Astrocyte (in vitro differentiated cells and primary cell): Measurements from ENCODE around the gene PANX3. TPM values are rescaled to one million over a fixed set of nuclear protein-coding genes. Genes with fewer than 3 reads are reported as not detected.
A peak's percentile ranks its signal among the peaks of the same experiment; 100 is the strongest.

ENCODE experiments used
- DNase-seq: peaks from one replicate; pipeline ENCODE4 v3.0.0-alpha.2; 2010; ENCODE audit warnings: low read depth
- FAIRE-seq: peaks from 2 replicates; lab custom pipeline; 2011; peaks lifted over from hg19 to GRCh38; lab: Jason Lieb, UNC
- H2AFZ ChIP-seq: 2 replicates; pipeline ENCODE4 v1.6.0; 2012; ENCODE audit warnings: low read depth, low read length, inconsistent platforms
- H3K27ac ChIP-seq: 2 replicates; pipeline ENCODE4 v1.5.1; 2011; ENCODE audit warnings: low read depth, low read length, inconsistent platforms
- H3K27me3 ChIP-seq: 2 replicates; pipeline ENCODE4 v1.6.0; 2011; ENCODE audit warnings: low read length, inconsistent platforms; ENCODE audit not compliant: insufficient read depth
- H3K36me3 ChIP-seq: 2 replicates; pipeline ENCODE4 v1.5.1; 2011; ENCODE audit warnings: low read length, inconsistent platforms; ENCODE audit not compliant: insufficient read depth
- H3K4me1 ChIP-seq: 2 replicates; pipeline ENCODE4 v1.5.1; 2011; ENCODE audit warnings: low read length, inconsistent platforms; ENCODE audit not compliant: insufficient read depth
- H3K4me2 ChIP-seq: 2 replicates; pipeline ENCODE4 v1.6.0; 2012; ENCODE audit warnings: low read length, inconsistent platforms
- H3K4me3 ChIP-seq: 2 replicates; pipeline ENCODE4 v1.5.1; 2011; ENCODE audit warnings: low read depth, mild to moderate bottlenecking, low read length, inconsistent platforms; ENCODE audit not compliant: insufficient read depth
- H3K79me2 ChIP-seq: 2 replicates; pipeline ENCODE4 v1.6.0; 2012; ENCODE audit warnings: mild to moderate bottlenecking, low read length, inconsistent platforms; ENCODE audit not compliant: insufficient read depth
- H3K9ac ChIP-seq: 2 replicates; pipeline ENCODE4 v1.6.0; 2012; ENCODE audit warnings: mild to moderate bottlenecking, low read length, inconsistent platforms
- H3K9me3 ChIP-seq: 2 replicates; pipeline ENCODE4 v1.5.1; 2012; ENCODE audit warnings: low read depth, mild to moderate bottlenecking, low read length, inconsistent platforms; ENCODE audit not compliant: insufficient read depth
- H4K20me1 ChIP-seq: 2 replicates; pipeline ENCODE4 v1.6.0; 2012; ENCODE audit warnings: low read length, inconsistent platforms; ENCODE audit not compliant: insufficient read depth
- H3K27ac Mint-ChIP-seq: one replicate; pipeline ENCODE4 v1.8.0; 2021; ENCODE audit warnings: mild to moderate bottlenecking, mixed read lengths; ENCODE audit not compliant: unreplicated experiment
- H3K27me3 Mint-ChIP-seq: one replicate; pipeline ENCODE4 v1.8.0; 2021; ENCODE audit warnings: low read depth, mixed read lengths; ENCODE audit not compliant: unreplicated experiment
- H3K36me3 Mint-ChIP-seq: one replicate; pipeline ENCODE4 v1.8.0; 2021; ENCODE audit warnings: low read depth, mixed read lengths; ENCODE audit not compliant: unreplicated experiment
- H3K4me1 Mint-ChIP-seq: one replicate; pipeline ENCODE4 v1.8.0; 2021; ENCODE audit warnings: low read depth, mixed read lengths; ENCODE audit not compliant: unreplicated experiment
- H3K4me3 Mint-ChIP-seq: one replicate; pipeline ENCODE4 v1.8.0; 2021; ENCODE audit warnings: mild to moderate bottlenecking, moderate library complexity, mixed read lengths; ENCODE audit not compliant: unreplicated experiment
- H3K9me3 Mint-ChIP-seq: one replicate; pipeline ENCODE4 v1.8.0; 2021; ENCODE audit warnings: mild to moderate bottlenecking, mixed read lengths; ENCODE audit not compliant: unreplicated experiment
- CTCF ChIP-seq: IDR thresholded peaks from 2 replicates; pipeline ENCODE4 v1.5.1; 2011; ENCODE audit warnings: low read depth, mild to moderate bottlenecking, inconsistent platforms, low read length, moderate library complexity; ENCODE audit not compliant: insufficient read depth
- EZH2 ChIP-seq: IDR thresholded peaks from 2 replicates; pipeline ENCODE4 v1.6.1; 2012; ENCODE audit warnings: mild to moderate bottlenecking, low read length, inconsistent platforms; ENCODE audit not compliant: insufficient read depth
- total RNA-seq: library from RNA; stranded (reverse); gene quantifications from 2 replicates; pipeline ENCODE4 v1.2.1, GENCODE V29; 2021

The PANX3 gene
- total RNA-seq, 1 donor from 2014 or later: not detected

DNA sequence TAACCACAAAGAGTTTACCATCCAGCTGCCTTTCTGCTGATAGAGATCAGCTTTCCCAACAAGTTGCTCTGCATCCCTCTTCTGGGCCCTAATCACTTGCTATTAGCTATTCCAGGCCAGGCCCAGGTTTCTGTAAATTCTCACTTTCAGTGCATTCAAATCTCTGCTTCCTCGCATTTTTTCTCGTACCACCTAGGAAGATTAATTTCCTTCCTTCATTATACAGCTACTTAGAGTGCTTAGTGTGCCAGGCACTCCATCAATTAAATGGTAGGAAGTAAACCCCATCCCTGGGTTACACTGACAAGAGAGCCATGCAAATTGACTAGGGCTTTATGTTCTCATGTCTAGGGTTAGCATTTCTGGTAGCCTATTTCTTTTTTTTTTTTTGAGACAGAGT lies 52.6 kb downstream of the PANX3 start:
- H3K27ac ChIP-seq: no peak overlapping the region
- H3K27ac Mint-ChIP-seq: no peak overlapping the region
- H3K4me1 Mint-ChIP-seq: no peaks in the 10 kb centered on the region
- no peaks in the 10 kb centered on the region for H3K9me3 Mint-ChIP-seq
- H3K4me3 Mint-ChIP-seq: no peak overlapping the region
- H3K27me3 ChIP-seq: no peaks in the 10 kb centered on the region
- H2AFZ ChIP-seq: no peak overlapping the region
- no peak overlapping the region for H3K4me2 ChIP-seq
- no peaks in the 10 kb centered on the region for H3K4me1 ChIP-seq
- TF ChIP-seq CTCF: no peak
- no peak for TF ChIP-seq EZH2
- H3K36me3 Mint-ChIP-seq: peaks cover 4% of the 10 kb centered on the region
- FAIRE-seq (no peak), DNase-seq (no peak)
- no peak overlapping the region for H3K9ac ChIP-seq
- no peak overlapping the region for H3K4me3 ChIP-seq
- H3K36me3 ChIP-seq: no peaks in the 10 kb centered on the region
- no peaks in the 10 kb centered on the region for H3K9me3 ChIP-seq
- H4K20me1 ChIP-seq: no peaks in the 10 kb centered on the region
- peaks cover 11% of the 10 kb centered on the region for H3K27me3 Mint-ChIP-seq
- no peaks in the 10 kb centered on the region for H3K79me2 ChIP-seq

DNA sequence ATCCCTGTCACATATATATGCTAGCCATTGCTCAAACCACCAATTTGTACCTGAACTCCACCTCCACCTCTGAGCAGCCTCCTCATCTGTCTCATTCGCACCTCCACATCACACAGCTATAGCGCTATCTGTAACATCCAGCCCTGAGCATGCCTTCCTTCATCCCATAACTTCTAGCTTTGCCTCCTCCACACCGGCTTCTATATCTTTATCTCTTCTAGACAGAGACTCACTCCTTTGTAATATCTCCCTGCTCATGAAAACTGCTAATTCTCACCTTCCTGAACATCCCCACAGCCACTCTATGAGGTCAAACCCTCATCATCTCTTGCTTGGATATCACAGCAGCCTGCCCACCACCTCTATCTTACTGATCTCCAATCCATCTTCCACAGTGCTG lies 56.4 kb downstream of the PANX3 start:
- peaks cover 4% of the 10 kb centered on the region for H3K36me3 Mint-ChIP-seq
- TF ChIP-seq CTCF: no peak
- no peak for TF ChIP-seq EZH2
- FAIRE-seq: no peak

DNA sequence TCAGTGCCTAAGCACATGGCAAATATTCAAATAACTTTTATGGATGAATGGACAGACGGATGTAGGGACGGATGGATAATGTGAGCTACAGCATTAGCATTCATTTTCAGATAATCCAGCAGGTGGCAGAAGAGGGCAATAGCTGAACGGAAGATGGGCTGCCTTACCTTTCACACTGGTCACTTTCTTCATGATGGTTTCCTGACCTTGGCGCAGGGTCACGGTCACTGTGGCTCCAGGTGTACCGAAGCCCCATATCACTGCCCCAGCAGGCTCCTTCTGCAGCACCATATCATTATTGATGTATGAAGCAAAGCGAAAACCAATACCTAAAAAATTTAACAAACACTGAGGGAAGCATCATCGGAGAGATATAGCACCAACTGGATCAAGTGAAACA lies 58.0 kb downstream of the PANX3 start:
- Mint-ChIP-seq H3K9me3 (no peaks in the 10 kb centered on the region), H3K27me3 (peaks cover 8% of the 10 kb centered on the region), H3K36me3 (peaks cover 2% of the 10 kb centered on the region), H3K4me3 (no peak overlapping the region), H3K27ac (no peak overlapping the region), H3K4me1 (peaks cover 8% of the 10 kb centered on the region)
- no peak for FAIRE-seq
- Histone ChIP-seq H3K4me3 (no peak overlapping the region), H3K79me2 (no peaks in the 10 kb centered on the region), H2AFZ (no peak overlapping the region), H3K27me3 (no peaks in the 10 kb centered on the region), H3K9me3 (no peaks in the 10 kb centered on the region), H3K36me3 (no peaks in the 10 kb centered on the region), H4K20me1 (no peaks in the 10 kb centered on the region), H3K4me1 (peaks cover 5% of the 10 kb centered on the region), H3K9ac (no peak overlapping the region), H3K27ac (no peak overlapping the region), H3K4me2 (no peak overlapping the region)
- peak; percentile 79 for TF ChIP-seq CTCF
- no peak for TF ChIP-seq EZH2
- DNase-seq: peak; percentile 13

More for the DNA sequence above, 56.4 kb downstream of the PANX3 start:
- H3K4me3 Mint-ChIP-seq: no peak overlapping the region
- H3K4me1 Mint-ChIP-seq: peaks cover 5% of the 10 kb centered on the region
- H3K9me3 Mint-ChIP-seq: no peaks in the 10 kb centered on the region
- H3K79me2 ChIP-seq: no peaks in the 10 kb centered on the region
- no peak overlapping the region for H3K27ac Mint-ChIP-seq
- H3K4me3 ChIP-seq: no peak overlapping the region
- H2AFZ ChIP-seq: no peak overlapping the region
- H3K4me2 ChIP-seq: no peak overlapping the region
- DNase-seq: no peak
- no peaks in the 10 kb centered on the region for H3K36me3 ChIP-seq
- H3K9me3 ChIP-seq: no peaks in the 10 kb centered on the region
- no peaks in the 10 kb centered on the region for H3K27me3 ChIP-seq
- no peaks in the 10 kb centered on the region for H3K4me1 ChIP-seq
- no peak overlapping the region for H3K27ac ChIP-seq
- H3K9ac ChIP-seq: no peak overlapping the region
- no peaks in the 10 kb centered on the region for H4K20me1 ChIP-seq
- peaks cover 8% of the 10 kb centered on the region for H3K27me3 Mint-ChIP-seq
